ENCODE measurements around the gene RYR3.

GRCh38 chr15:33797651-33798050, 486.9 kb downstream of the RYR3 start:
- TF ChIP-seq CTCF (IDR thresholded peaks at IDR 0.05; ENCODE audit: insufficient read depth, low read depth, low read length): no peak
- no peak for TF ChIP-seq EZH2 (IDR thresholded peaks at IDR 0.05; ENCODE audit: insufficient read depth, low read length)

Data from astrocyte (in vitro differentiated cells and primary cell).